Left renal pelvis (tissue), 4 donors: Measurements from ENCODE around the gene PPP1R1B. TPM values are rescaled to one million over a fixed set of nuclear protein-coding genes. Genes with fewer than 3 reads are reported as not detected.

Source experiments
- DNase-seq, 4 donors: peaks; one replicate each; pipeline ENCODE4 v3.0.0-alpha.2; 2013; ENCODE audit warnings: low read depth in 4 of 4, low spot score in 3 of 4
- polyA plus RNA-seq, 4 donors: library from polyadenylated mRNA; unstranded; fragments of 120-200 nt; gene quantifications; one replicate each; pipeline ENCODE4 v1.2.1, GENCODE V29; 2013; ENCODE audit not compliant: insufficient read length in 4 of 4

The PPP1R1B gene
- polyA plus RNA-seq, 4 donors, result 12.2 to 46.4 (median 20.3) TPM

GRCh38 chr17:39648616-39649366, 22.0 kb downstream of the PPP1R1B start:
- DNase-seq, result no peak

DNA sequence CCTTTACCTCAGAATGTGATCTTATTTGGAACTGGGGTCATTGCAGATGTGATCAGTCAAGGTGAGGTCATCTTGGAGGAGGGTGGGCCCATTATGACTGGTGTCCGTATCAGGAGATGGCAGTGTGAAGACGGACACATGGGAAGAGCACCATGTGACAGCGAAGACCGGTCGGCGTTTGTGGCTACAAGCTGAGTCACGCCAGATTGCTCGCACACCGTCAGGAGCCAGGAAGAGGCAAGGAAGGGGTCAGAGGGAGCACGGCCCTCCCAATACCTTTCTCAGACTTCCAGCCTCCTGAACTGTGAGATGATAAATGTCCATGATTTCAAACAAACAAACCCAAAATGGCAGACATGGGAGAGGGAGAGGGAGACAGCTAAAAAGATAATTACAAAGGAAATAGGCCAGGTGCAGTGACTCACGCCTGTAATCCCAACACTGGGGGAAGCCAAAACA, 23.4 kb downstream of the PPP1R1B start:
- no peak for DNase-seq

DNA sequence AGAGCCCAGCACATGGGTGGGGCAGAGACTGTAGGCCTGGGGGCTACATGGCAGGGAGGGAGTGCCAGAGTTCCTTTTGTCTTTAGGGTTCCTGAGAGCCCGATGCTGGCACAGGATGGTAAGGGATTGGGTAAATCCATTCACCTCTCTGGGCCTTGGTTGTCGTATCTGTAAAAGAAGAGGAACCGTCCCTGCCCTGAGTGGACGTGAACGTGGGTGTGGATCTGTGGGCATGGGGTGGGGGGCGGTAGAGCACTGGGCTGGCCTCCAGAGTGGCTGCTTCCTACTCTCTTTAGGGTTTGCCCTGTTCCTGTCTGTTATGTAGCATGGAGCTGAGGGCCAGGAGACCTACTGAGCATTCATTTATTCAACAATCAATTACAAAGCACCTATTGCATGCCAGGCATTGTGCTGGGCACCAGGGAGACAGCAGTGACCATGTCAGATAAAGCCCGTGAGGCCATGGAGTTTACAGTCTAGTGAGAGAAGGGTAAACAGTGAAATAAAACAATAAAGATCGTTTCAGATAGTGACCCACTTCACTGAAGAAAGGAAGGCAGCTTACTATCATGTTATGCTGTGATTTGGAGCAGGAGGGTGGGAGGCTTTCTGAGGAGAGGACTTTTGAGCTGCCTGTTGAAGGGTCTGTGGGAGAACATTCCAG, 25.3 kb downstream of the PPP1R1B start:
- no peak for DNase-seq

GRCh38 chr17:39652587-39653315, 26.0 kb downstream of the PPP1R1B start:
- DNase-seq, result no peak

DNA sequence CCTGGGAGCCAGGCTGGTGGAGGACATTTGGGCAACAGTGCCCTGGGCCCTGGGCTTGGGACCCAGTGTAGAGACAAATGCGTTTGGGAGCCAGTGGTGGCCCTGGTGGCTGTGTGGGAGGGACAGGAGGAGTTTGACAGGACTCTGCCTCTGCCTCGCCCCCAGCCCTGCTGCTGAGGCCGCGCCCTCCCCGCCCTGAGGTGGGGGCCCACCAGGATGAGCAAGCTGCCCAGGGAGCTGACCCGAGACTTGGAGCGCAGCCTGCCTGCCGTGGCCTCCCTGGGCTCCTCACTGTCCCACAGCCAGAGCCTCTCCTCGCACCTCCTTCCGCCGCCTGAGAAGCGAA, 26.5 kb downstream of the PPP1R1B start:
- DNase-seq, result no peak

- no peak for DNase-seq
Measured at GRCh38 chr17:39653662-39654331, 27.0 kb downstream of the PPP1R1B start.

DNA sequence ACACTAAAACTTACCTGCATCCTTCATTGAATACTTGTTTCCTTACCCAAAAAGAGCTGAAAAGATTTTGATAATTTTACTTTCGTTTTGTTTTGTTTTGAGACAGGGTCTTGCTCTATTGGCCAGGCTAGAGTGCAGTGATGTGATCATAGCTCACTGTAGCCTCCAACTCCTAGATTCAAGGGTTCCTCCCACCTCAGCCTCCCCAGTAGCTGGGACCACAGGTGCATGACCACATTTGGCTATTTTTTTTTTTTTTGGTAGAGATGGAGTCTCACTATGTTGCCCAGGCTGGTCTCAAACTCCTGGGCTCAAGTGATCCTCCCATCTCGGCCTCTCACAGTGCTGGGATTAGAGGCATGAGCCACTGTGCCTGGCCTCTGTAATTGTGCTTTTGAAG, 28.4 kb downstream of the PPP1R1B start:
- no peak for DNase-seq

- DNase-seq, result no peak
Measured at GRCh38 chr17:39658346-39658745, 31.6 kb downstream of the PPP1R1B start.

- no peak for DNase-seq
Measured at GRCh38 chr17:39658760-39659159, 32.0 kb downstream of the PPP1R1B start.

GRCh38 chr17:39659279-39660010, 32.7 kb downstream of the PPP1R1B start:
- no peak for DNase-seq

- no peak for DNase-seq
Measured at GRCh38 chr17:39660011-39660360, 33.2 kb downstream of the PPP1R1B start.

DNA sequence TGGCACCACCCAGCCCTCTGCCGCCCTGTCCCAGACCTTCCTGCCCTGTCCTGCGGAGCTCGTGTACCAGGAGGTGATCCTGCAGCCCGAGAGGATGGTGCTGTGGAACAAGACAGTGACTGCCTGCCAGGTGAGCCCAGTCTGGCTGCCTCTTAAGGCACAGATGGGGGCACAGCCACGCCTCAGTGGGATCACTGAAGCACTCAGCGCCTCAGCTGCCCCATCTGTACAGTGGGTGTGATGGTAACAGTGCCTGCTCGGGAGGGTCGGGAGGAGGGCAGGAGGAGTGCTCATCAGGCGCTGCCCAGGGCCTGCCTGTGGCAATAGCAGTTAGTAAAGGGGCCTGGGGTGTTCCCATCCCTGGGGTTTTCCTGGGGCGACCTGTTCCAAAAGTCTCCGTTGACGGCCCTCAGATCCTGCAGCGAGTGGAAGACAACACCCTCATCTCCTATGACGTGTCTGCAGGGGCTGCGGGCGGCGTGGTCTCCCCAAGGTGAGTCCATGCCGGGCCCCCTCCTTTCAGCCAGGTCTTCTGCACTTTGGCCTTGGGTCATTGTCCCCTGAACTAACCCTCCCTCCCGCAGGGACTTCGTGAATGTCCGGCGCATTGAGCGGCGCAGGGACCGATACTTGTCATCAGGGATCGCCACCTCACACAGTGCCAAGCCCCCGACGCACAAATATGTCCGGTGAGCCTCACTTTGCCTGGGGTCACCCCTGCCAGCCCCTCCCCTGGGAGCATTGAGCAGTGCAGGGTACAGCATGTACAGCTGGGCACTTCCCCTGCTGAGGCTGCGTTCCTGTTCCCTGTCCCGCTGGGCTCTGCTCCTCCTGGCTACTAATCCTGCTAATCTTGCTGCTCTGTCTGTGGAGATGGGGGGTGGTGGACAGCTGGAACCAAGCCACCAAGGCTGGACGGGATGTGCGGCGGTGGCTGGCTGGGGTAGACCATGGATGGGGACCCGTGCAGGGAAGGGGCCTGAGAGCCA, 33.9 kb downstream of the PPP1R1B start:
- DNase-seq, result no peak

- no peak for DNase-seq
Measured at GRCh38 chr17:39661744-39662541, 35.2 kb downstream of the PPP1R1B start.

DNA sequence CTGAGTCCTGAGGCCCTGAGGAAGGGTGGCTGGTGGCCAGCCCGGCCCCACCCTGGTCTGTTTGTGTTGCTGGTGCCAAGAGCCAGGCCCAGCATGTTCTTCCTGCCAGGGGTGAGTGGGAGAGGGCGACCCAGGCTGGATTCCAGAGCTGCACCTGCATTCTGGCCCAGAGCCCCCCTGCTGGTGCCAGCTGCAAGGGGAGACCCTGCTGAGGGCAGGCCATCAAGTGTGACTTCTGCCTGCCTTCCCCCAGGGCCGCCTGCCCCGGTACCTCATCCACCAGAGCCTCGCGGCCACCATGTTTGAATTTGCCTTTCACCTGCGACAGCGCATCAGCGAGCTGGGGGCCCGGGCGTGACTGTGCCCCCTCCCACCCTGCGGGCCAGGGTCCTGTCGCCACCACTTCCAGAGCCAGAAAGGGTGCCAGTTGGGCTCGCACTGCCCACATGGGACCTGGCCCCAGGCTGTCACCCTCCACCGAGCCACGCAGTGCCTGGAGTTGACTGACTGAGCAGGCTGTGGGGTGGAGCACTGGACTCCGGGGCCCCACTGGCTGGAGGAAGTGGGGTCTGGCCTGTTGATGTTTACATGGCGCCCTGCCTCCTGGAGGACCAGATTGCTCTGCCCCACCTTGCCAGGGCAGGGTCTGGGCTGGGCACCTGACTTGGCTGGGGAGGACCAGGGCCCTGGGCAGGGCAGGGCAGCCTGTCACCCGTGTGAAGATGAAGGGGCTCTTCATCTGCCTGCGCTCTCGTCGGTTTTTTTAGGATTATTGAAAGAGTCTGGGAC, 36.0 kb downstream of the PPP1R1B start:
- no peak for DNase-seq

- no peak for DNase-seq
Measured at GRCh38 chr17:39663340-39663687, 36.6 kb downstream of the PPP1R1B start.

GRCh38 chr17:39663688-39664580, 37.2 kb downstream of the PPP1R1B start:
- DNase-seq, result no peak
